ENCODE measurements around the gene RFNG. TPM values are rescaled to one million over a fixed set of nuclear protein-coding genes. Genes with fewer than 3 reads are reported as not detected.
A peak's percentile ranks its signal among the peaks of the same experiment; 100 is the strongest.

Gene RFNG
- total RNA-seq, 1 experiment from 2014 or later, result 52.0 TPM

- no peak for TF ChIP-seq REST (IDR thresholded peaks at IDR 0.05; ENCODE audit: low read depth)
These were observed 42.6 kb downstream of the RFNG start (continued) for GRCh38 chr17:82008941-82009405.

GRCh38 chr17:82008258-82008940 lies 43.2 kb downstream of the RFNG start:
- Histone ChIP-seq H3K27me3 (ENCODE audit: insufficient read depth, low read length) (no peaks in the 10 kb centered on the region), H3K9me3 (ENCODE audit: control insufficient read depth in 1 of 2, insufficient read depth in 1 of 2, low read depth in 1 of 2, low read length in 2 of 2) (no peaks in the 10 kb centered on the region), H3K9ac (ENCODE audit: low read length) (no peak overlapping the region), H2AFZ (ENCODE audit: low read depth, low read length, poor library complexity, severe bottlenecking) (no peak overlapping the region), H3K27ac (ENCODE audit: low read depth, low read length) (peak overlapping the region; percentile 5; the same call in 1 of the 2 replicates), H3K4me2 (ENCODE audit: low read length) (no peak overlapping the region), H3K4me1 (ENCODE audit: control insufficient read depth in 1 of 2, insufficient read depth in 2 of 2, low read length in 2 of 2) (peaks cover 15 to 22% of the 10 kb centered on the region in 2 experiments), H3K36me3 (ENCODE audit: control insufficient read depth in 1 of 2, insufficient read depth in 2 of 2, low read length in 2 of 2) (no peaks in the 10 kb centered on the region), H3K9me2 (ENCODE audit: insufficient read depth) (no peaks in the 10 kb centered on the region), H4K20me1 (ENCODE audit: insufficient read depth) (no peaks in the 10 kb centered on the region), H3K79me2 (ENCODE audit: insufficient read depth, low read length) (no peaks in the 10 kb centered on the region), H3K4me3 (replicated peaks in 1 of 2; ENCODE audit: low read depth in 1 of 2, low read length in 2 of 2) (no peak overlapping the region)
- ChIA-PET RAD21 (ENCODE audit: low non-redundant PET in 1 of 2, low total read pairs in 2 of 2, uncharacterized antibody in 2 of 2, unreplicated experiment in 2 of 2) (no interaction called here), CTCF (no interaction called here), POLR2A (no interaction called here)
- intact Hi-C loops (cut with micrococcal nuclease), result no loop called here
- no peak for TF ChIP-seq FOSL1 (IDR thresholded peaks at IDR 0.05; ENCODE audit: low read depth)
- no peak for TF ChIP-seq CEBPB (IDR thresholded peaks at IDR 0.05; ENCODE audit: low read depth)
- no peak for TF ChIP-seq CBX3 (IDR thresholded peaks at IDR 0.05; ENCODE audit: low read depth)
- no peak for TF ChIP-seq SIN3A (IDR thresholded peaks at IDR 0.05; ENCODE audit: low read depth)
- TF ChIP-seq ZBTB33 (IDR thresholded peaks at IDR 0.05; ENCODE audit: extremely low read depth, insufficient replicate concordance, low read length), result no peak
- TF ChIP-seq JUND (IDR thresholded peaks at IDR 0.05), result no peak
- TF ChIP-seq REST (IDR thresholded peaks at IDR 0.05; ENCODE audit: low read depth), result no peak
- no peak for TF ChIP-seq EGR1 (IDR thresholded peaks at IDR 0.05; ENCODE audit: low read depth)
- no peak for TF ChIP-seq YY1 (IDR thresholded peaks at IDR 0.05; ENCODE audit: extremely low read depth, insufficient replicate concordance, low read depth, low read length)
- TF ChIP-seq TCF7L2 (IDR thresholded peaks at IDR 0.05; ENCODE audit: borderline replicate concordance, extremely low read depth, insufficient read depth, insufficient read length), result no peak
- no peak for TF ChIP-seq SP1 (IDR thresholded peaks at IDR 0.05; ENCODE audit: low read depth)
- ATAC-seq (no peak), DNase-seq (ENCODE audit: low read depth, low spot score) (no peak)
- no TSS peak for BruUV-seq (replicated peaks)
